HG03196 (cell line): Measurements from ENCODE around the gene CREB1.
"Not testable (repeated sequence)": the region's sequence is repeated elsewhere in the genome, so short reads cannot be mapped to it uniquely, and the experiment has no call there.

Experiments used
- ATAC-seq: cut with Tn5 transposase; IDR thresholded peaks from one replicate; pipeline ENCODE4 v1.9.1; 2021; ENCODE audit not compliant: unreplicated experiment

CREB1 gene

GRCh38 chr2:207614824-207615223, 85.1 kb downstream of the CREB1 start:
- ATAC-seq = no peak

GRCh38 chr2:207616185-207616584, 86.4 kb downstream of the CREB1 start:
- ATAC-seq = no peak

GRCh38 chr2:207617011-207617671, 87.4 kb downstream of the CREB1 start:
- ATAC-seq = no peak

GRCh38 chr2:207619764-207620203, 90.0 kb downstream of the CREB1 start:
- ATAC-seq = peak; percentile 32

- ATAC-seq = no peak
Observed at GRCh38 chr2:207621501-207622039, 91.8 kb downstream of the CREB1 start.

GRCh38 chr2:207624185-207625013, 94.6 kb downstream of the CREB1 start:
- ATAC-seq = peak; percentile 40

GRCh38 chr2:207625014-207625907, 95.5 kb downstream of the CREB1 start, which contains the start of gene METTL21A:
Gene METTL21A, minus strand, starts transcription at chr2:207625394. Its CDS starts 1,019 bp downstream, at chr2:207624375.
- peak; percentile 67 for ATAC-seq

GRCh38 chr2:207629553-207629952, 99.8 kb downstream of the CREB1 start:
- no peak for ATAC-seq

- no peak for ATAC-seq
Observed at GRCh38 chr2:207630491-207630890, 100.7 kb downstream of the CREB1 start.

- no peak for ATAC-seq
Observed at GRCh38 chr2:207632575-207633493, 103.1 kb downstream of the CREB1 start.

GRCh38 chr2:207633686-207634085, 103.9 kb downstream of the CREB1 start:
- ATAC-seq = no peak

GRCh38 chr2:207635468-207636200, 105.9 kb downstream of the CREB1 start:
- ATAC-seq = no peak

GRCh38 chr2:207639288-207639687, 109.5 kb downstream of the CREB1 start:
- not testable (repeated sequence) for ATAC-seq

GRCh38 chr2:207640160-207640559, 110.4 kb downstream of the CREB1 start:
- ATAC-seq = no peak

- no peak for ATAC-seq
Observed at GRCh38 chr2:207640661-207641060, 110.9 kb downstream of the CREB1 start.

- ATAC-seq = no peak
Observed at GRCh38 chr2:207643892-207644291, 114.1 kb downstream of the CREB1 start.

- not testable (repeated sequence) for ATAC-seq
Observed at GRCh38 chr2:207646582-207646981, 116.8 kb downstream of the CREB1 start.
